ENCODE results near the gene CGNL1. TPM values are rescaled to one million over a fixed set of nuclear protein-coding genes. Genes with fewer than 3 reads are reported as not detected.

The CGNL1 gene
- total RNA-seq, 1 donor, result 0.90 TPM

DNA sequence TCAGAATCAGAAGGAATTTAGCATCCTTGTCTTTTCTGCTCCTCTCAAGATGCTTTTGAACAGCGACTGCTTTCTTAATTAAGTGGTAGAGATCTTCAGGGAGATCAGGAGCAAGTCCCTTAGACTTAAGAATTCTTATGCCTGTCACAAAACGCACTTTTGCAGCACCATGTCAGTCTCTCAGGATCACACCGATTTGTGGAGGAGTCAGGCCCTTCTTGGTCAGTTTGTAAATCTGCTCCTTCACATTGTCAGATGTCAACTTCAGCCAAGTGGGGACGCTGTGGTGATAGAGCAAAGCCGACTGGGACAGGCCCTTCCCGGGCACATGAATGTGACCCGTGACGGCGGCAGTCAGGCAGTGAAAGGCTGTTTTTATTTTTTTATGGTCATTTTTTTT lies 179.7 kb downstream of the CGNL1 start:
- H3K4me3 ChIP-seq (ENCODE audit: low read depth, low read length), result no peak overlapping the region
- TF ChIP-seq, protein P1, sequence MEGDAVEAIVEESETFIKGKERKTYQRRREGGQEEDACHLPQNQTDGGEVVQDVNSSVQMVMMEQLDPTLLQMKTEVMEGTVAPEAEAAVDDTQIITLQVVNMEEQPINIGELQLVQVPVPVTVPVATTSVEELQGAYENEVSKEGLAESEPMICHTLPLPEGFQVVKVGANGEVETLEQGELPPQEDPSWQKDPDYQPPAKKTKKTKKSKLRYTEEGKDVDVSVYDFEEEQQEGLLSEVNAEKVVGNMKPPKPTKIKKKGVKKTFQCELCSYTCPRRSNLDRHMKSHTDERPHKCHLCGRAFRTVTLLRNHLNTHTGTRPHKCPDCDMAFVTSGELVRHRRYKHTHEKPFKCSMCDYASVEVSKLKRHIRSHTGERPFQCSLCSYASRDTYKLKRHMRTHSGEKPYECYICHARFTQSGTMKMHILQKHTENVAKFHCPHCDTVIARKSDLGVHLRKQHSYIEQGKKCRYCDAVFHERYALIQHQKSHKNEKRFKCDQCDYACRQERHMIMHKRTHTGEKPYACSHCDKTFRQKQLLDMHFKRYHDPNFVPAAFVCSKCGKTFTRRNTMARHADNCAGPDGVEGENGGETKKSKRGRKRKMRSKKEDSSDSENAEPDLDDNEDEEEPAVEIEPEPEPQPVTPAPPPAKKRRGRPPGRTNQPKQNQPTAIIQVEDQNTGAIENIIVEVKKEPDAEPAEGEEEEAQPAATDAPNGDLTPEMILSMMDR (IDR thresholded peaks at IDR 0.05; ENCODE audit: insufficient read depth, low read length), result no peak
- no peak for DNase-seq (ENCODE audit: low read depth)

DNA sequence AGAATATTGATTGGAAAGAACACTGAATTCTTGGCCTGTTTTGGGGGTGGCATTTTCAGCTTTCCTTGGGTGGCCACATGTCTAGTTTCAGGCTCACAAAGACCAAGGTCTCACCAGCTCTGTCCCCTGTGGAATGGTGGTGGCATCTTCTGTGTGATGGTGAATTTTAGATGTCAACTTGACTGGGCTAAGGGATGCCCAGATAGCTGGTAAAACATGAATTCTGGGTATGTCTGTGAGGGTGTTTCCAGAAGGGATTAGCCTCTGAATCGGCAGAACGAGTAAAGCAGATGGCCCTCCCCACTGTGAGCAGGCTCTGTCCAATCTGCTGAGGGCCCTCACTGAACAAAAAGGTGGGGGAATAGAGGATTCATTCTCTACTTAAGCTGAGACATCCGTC lies 181.0 kb downstream of the CGNL1 start:
- TF ChIP-seq, protein P1 (IDR thresholded peaks at IDR 0.05; ENCODE audit: insufficient read depth, low read length), result no peak
- DNase-seq (ENCODE audit: low read depth), result no peak
- no peak overlapping the region for H3K4me3 ChIP-seq (ENCODE audit: low read depth, low read length)

DNA sequence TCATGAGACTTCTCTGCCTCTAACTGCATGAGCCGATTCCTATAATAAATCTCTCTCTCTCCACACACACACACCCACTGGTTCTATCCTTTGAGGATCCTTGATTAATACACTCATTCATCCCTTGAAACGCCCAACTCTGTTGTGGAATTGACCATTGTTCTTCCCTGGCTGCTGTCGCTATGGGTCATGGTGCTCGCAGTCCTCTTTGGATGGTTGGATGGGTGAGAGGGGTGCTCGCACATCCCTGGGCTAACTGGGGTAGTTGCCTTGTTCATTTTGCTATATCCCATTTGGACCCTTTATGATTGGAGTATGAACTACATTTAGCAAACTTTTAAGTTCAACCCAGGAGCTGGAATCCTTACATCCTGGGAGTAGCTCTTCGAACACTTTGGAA lies 181.5 kb downstream of the CGNL1 start:
- TF ChIP-seq, protein P1 (IDR thresholded peaks at IDR 0.05; ENCODE audit: insufficient read depth, low read length), result no peak
- DNase-seq (ENCODE audit: low read depth), result no peak
- H3K4me3 ChIP-seq (ENCODE audit: low read depth, low read length), result no peak overlapping the region

DNA sequence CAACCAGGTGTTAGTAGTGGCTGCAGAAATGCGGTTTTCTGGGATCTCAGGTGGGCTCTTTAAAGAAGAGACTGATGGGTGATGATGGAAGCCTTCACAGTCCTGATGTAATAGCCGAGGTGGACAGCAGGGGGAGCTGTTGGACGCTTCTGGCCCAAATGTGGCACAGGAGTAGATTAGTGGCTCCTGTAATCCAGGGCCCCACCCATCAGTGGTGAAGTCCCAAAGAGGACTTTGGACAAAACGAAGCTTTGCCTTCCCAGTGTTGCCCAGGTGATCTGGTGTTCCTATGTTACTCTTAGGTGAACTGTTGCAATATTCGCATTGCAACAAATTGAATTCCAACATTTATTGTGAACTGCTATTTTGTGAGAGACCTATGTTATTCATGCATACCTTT lies 183.6 kb downstream of the CGNL1 start:
- H3K4me3 ChIP-seq (ENCODE audit: low read depth, low read length), result no peak overlapping the region
- peak; percentile 40 for DNase-seq (ENCODE audit: low read depth)
- TF ChIP-seq, protein P1 (IDR thresholded peaks at IDR 0.05; ENCODE audit: insufficient read depth, low read length), result peak; percentile 92

DNA sequence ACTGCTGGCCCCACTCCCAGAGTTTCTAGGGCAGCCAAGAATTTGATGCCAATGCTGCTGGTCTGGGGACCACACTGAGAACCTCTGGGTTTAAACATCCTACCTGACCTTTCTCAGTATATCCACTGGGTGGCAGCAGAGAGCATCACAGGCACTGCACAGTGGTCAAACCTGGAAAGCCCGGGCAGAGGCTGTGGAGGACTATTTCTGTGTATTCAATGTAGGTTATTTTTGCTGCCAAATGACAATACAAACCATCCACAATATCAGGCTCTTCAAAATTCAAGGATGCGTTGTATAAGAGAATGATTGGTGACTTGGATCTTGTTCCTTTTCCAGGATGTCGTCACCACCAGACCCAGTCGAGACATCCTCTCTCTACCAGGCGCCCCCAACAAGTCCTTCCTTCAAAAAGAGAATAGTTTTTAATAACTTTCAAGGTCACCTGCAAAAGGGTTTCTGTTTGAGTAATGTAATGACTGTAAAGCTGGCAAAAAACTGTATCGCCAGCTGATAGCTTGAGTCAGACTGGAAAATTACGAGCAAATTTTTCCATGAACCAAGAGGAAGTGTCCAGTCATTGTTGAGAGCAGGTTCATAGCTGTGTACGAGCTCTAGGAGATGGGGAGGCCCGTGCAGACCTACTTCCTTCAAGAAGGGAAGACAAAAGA lies 184.9 kb downstream of the CGNL1 start:
- TF ChIP-seq, protein P1 (IDR thresholded peaks at IDR 0.05; ENCODE audit: insufficient read depth, low read length), result peak; percentile 96
- peak; percentile 80 for DNase-seq (ENCODE audit: low read depth)
- H3K4me3 ChIP-seq (ENCODE audit: low read depth, low read length), result no peak overlapping the region

DNA sequence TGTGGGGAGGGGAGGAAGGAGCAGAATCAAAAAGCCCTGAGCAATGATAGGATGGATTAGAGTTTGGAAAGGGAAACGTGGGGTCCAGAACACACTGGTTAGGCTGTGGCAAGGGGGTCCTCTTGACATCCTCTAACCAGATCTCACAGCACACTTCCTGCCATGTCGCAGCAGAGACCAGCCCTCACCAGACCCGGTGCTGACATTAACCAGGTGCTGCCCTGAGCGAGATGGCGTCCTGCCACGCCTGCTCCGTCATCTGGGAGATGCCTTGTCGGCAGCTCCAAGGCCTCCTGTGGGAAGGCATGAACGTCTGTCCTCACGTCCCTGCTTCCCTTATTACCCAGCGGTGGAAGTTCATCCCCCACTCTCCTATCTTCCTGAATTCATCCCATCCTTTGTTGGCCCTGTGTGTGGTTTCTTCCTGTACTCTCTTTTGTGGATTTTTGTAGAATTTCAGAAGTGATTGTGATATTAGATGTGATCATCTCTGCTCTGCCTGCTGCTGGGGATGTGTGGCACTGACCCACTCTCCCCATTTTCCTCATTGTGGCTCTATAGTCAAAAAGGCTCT lies 186.0 kb downstream of the CGNL1 start:
- no peak for DNase-seq (ENCODE audit: low read depth)
- no peak overlapping the region for H3K4me3 ChIP-seq (ENCODE audit: low read depth, low read length)
- TF ChIP-seq, protein P1 (IDR thresholded peaks at IDR 0.05; ENCODE audit: insufficient read depth, low read length), result no peak

Measured in fibroblast of the aortic adventitia (primary cell).